ENCODE data around the gene HDGFL2. TPM values are rescaled to one million over a fixed set of nuclear protein-coding genes. Genes with fewer than 3 reads are reported as not detected.

HDGFL2 gene
- total RNA-seq, 1 donor from 2014 or later, result 92.6 TPM

DNA sequence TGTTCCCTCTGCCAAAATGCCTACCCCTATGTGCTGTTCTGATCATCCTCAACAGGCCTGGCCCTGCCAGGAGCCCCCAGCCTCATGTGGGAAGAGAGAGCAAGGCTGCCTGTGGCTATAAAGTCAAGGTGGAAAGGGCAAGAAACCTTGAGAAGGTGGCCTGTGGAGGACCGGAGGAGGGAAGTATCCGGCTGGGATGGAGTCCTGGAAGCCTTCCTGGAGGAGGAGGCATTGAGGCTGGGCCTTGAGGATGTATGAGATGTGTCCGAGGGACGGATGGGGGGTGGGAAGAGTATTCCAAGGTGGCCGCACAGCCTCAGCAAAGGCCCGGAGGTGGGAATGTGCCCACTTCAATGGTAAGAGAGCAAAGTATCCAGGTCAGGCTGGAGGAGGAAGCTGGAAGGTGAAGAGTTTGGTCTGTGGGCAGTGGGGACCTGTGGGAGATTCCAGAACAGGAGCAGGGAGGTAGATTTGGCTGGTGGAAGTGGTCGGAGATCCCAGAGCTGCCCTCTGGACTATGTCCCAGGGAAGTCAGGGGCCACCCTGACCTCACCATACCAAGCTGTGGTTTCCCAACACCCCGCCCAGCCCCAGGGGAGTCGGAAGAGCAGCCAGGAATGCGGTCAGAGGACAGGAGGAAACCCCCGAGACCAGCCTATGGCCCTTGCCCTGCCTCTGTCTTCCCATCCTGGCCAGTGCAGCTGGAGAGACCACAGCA, 49.2 kb downstream of the HDGFL2 start:
- DNase-seq (ENCODE audit: low spot score, unreplicated experiment), result no peak
- TF ChIP-seq, protein P1, sequence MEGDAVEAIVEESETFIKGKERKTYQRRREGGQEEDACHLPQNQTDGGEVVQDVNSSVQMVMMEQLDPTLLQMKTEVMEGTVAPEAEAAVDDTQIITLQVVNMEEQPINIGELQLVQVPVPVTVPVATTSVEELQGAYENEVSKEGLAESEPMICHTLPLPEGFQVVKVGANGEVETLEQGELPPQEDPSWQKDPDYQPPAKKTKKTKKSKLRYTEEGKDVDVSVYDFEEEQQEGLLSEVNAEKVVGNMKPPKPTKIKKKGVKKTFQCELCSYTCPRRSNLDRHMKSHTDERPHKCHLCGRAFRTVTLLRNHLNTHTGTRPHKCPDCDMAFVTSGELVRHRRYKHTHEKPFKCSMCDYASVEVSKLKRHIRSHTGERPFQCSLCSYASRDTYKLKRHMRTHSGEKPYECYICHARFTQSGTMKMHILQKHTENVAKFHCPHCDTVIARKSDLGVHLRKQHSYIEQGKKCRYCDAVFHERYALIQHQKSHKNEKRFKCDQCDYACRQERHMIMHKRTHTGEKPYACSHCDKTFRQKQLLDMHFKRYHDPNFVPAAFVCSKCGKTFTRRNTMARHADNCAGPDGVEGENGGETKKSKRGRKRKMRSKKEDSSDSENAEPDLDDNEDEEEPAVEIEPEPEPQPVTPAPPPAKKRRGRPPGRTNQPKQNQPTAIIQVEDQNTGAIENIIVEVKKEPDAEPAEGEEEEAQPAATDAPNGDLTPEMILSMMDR (IDR thresholded peaks at IDR 0.05; ENCODE audit: unreplicated experiment), result no peak
- Mint-ChIP-seq H3K9me3 (ENCODE audit: low read depth) (no peaks in the 10 kb centered on the region), H3K27ac (no peak overlapping the region), H3K4me1 (ENCODE audit: low read depth) (no peaks in the 10 kb centered on the region), H3K4me3 (ENCODE audit: low read depth) (no peak overlapping the region), H3K27me3 (peaks cover 15% of the 10 kb centered on the region), H3K36me3 (ENCODE audit: insufficient read depth) (no peaks in the 10 kb centered on the region)

- H3K4me3 Mint-ChIP-seq (ENCODE audit: low read depth), result no peak overlapping the region
- peaks cover 15% of the 10 kb centered on the region for H3K27me3 Mint-ChIP-seq
- DNase-seq (ENCODE audit: low spot score, unreplicated experiment), result no peak
- H3K27ac Mint-ChIP-seq, result no peak overlapping the region
- H3K36me3 Mint-ChIP-seq (ENCODE audit: insufficient read depth), result no peaks in the 10 kb centered on the region
- H3K4me1 Mint-ChIP-seq (ENCODE audit: low read depth), result no peaks in the 10 kb centered on the region
- TF ChIP-seq, protein P1 (IDR thresholded peaks at IDR 0.05; ENCODE audit: unreplicated experiment), result no peak
- H3K9me3 Mint-ChIP-seq (ENCODE audit: low read depth), result no peaks in the 10 kb centered on the region
These were observed 49.8 kb downstream of the HDGFL2 start for GRCh38 chr19:4521888-4522242.

- no peak overlapping the region for H3K4me3 Mint-ChIP-seq (ENCODE audit: low read depth)
- no peak overlapping the region for H3K27ac Mint-ChIP-seq
- TF ChIP-seq, protein P1 (IDR thresholded peaks at IDR 0.05; ENCODE audit: unreplicated experiment), result no peak
- no peak for DNase-seq (ENCODE audit: low spot score, unreplicated experiment)
- H3K27me3 Mint-ChIP-seq, result peaks cover 15% of the 10 kb centered on the region
- no peaks in the 10 kb centered on the region for H3K36me3 Mint-ChIP-seq (ENCODE audit: insufficient read depth)
- no peaks in the 10 kb centered on the region for H3K4me1 Mint-ChIP-seq (ENCODE audit: low read depth)
- H3K9me3 Mint-ChIP-seq (ENCODE audit: low read depth), result no peaks in the 10 kb centered on the region
These were observed 50.4 kb downstream of the HDGFL2 start for GRCh38 chr19:4522291-4523002.

GRCh38 chr19:4523306-4524110, 51.4 kb downstream of the HDGFL2 start:
- Mint-ChIP-seq H3K9me3 (ENCODE audit: low read depth) (no peaks in the 10 kb centered on the region), H3K4me1 (ENCODE audit: low read depth) (no peaks in the 10 kb centered on the region), H3K27ac (no peak overlapping the region), H3K36me3 (ENCODE audit: insufficient read depth) (no peaks in the 10 kb centered on the region), H3K4me3 (ENCODE audit: low read depth) (no peak overlapping the region), H3K27me3 (peaks cover 15% of the 10 kb centered on the region)
- TF ChIP-seq, protein P1 (IDR thresholded peaks at IDR 0.05; ENCODE audit: unreplicated experiment), result peak; percentile 68
- DNase-seq (ENCODE audit: low spot score, unreplicated experiment), result peak; percentile 39
